ENCODE measurements around the gene B3GNT3.
A peak's percentile ranks its signal among the peaks of the same experiment; 100 is the strongest.
"Not testable (repeated sequence)": the region's sequence is repeated elsewhere in the genome, so short reads cannot be mapped to it uniquely, and the experiment has no call there.

Gene B3GNT3

GRCh38 chr19:17775991-17776803 lies 18.7 kb upstream of the B3GNT3 start:
- DNase-seq (no peak), ATAC-seq (replicated peaks) (peak; percentile 72)
- no peaks in the 10 kb centered on the region for H3K27me3 Mint-ChIP-seq
- H3K9me3 Mint-ChIP-seq, result no peaks in the 10 kb centered on the region
- peaks cover 8 to 19% of the 10 kb centered on the region in 2 donors for H3K4me1 Mint-ChIP-seq (ENCODE audit: low read depth in 2 of 2)
- peaks cover 26% of the 10 kb centered on the region for H3K36me3 Mint-ChIP-seq (ENCODE audit: insufficient read depth)
- H3K4me3 Mint-ChIP-seq, result no peak overlapping the region
- peak overlapping the region; percentile 23 to 60 for H3K27ac Mint-ChIP-seq

GRCh38 chr19:17777840-17778239 lies 17.1 kb upstream of the B3GNT3 start:
- H3K36me3 Mint-ChIP-seq (ENCODE audit: insufficient read depth), result peaks cover 16% of the 10 kb centered on the region
- H3K4me3 Mint-ChIP-seq; ATAC-seq (replicated peaks); H3K27me3 Mint-ChIP-seq; DNase-seq; H3K9me3 Mint-ChIP-seq: not testable (repeated sequence)
- peak overlapping the region in 1 of 2 donors; percentile 57 for H3K27ac Mint-ChIP-seq
- peaks cover 10 to 22% of the 10 kb centered on the region in 2 donors for H3K4me1 Mint-ChIP-seq (ENCODE audit: low read depth in 2 of 2)

DNA sequence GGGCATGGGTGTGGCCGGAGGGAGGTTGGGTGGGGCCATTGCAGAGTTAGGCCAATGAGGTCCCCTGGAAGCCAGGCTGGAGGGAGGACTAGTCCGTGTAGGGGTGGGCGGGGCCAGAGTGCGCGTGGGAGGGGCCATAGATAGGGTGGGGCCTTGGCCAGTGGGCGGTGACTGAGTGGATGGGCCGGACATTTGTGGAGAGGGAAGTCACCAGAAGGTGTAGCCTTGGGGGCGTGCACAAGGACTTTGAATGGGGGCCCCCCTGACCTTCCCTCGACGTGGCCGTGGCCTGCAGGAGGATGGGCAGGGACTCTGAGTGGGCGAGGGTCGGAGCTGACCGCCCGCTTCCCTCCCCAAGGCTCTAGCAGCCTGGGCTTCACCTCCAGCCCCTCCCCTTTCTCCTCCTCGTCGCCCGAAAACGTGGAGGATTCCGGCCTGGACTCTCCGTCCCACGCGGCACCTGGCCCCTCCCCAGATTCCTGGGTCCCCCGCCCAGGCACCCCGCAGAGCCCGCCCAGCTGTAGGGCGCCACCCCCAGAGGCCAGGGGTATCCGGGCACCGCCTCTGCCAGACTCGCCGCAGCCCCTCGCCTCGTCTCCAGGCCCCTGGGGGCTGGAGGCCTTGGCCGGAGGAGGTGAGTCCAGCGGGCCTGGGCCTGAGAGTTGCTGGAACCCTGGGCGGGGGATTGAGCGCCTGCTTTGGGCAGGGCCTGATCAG lies 16.5 kb upstream of the B3GNT3 start:
- peak; percentile 52 for ATAC-seq (replicated peaks)
- Mint-ChIP-seq H3K4me3 (no peak overlapping the region), H3K4me1 (ENCODE audit: low read depth in 2 of 2) (peaks cover 10 to 22% of the 10 kb centered on the region in 2 donors), H3K36me3 (ENCODE audit: insufficient read depth) (peaks cover 22% of the 10 kb centered on the region), H3K27me3 (no peaks in the 10 kb centered on the region), H3K27ac (peak overlapping the region; percentile 39 to 57), H3K9me3 (no peaks in the 10 kb centered on the region)
- DNase-seq, result no peak

DNA sequence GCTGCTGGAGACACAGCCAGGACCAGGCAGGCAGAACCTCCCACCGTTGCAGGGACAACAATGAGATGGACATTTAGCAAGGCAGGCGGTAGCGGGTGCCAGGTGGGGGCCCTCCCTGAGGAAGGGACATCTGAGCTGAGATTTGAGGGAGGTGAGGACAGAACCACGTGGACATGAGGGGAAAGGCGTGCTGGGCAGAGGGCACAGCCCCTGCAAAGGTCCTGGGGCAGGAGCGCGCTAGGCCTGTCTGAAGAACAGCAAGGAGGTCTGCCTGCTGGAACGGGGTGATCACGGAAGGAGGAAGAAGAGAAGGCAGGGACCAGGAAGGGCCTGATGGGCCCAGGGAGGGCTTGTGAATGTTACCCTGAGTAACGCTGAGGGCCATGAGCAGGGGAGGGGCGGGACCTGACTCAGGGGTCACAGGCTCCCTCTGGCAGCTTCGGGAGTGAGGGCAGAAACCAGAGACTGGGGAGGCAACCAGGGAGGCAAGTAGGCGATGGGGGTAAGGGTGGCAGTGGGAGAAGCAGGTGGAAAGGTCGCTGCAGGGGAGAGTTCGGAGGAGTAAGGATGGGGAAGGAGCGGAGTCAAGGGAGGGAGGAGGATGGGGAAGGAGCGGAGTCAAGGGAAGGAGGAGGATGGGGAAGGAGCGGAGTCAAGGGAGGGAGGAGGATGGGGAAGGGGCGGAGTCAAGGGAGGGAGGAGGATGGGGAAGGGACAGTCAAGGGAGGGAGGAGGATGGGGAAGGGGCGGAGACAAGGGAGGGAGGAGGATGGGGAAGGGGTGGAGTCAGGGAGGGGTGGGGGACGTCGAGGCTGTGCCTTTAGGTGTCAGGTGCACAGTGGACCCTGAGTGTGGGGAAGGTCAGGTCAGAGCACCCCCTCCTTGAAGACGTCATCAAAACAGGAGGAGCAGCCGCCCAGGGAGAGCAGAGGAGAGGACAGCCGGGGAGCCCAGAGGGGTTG lies 15.7 kb upstream of the B3GNT3 start:
- Mint-ChIP-seq H3K9me3 (no peaks in the 10 kb centered on the region), H3K27ac (peak overlapping the region; percentile 39 to 65), H3K4me3 (peak overlapping the region in 1 of 2 donors; percentile 5), H3K27me3 (no peaks in the 10 kb centered on the region), H3K36me3 (ENCODE audit: insufficient read depth) (peaks cover 23% of the 10 kb centered on the region), H3K4me1 (ENCODE audit: low read depth in 2 of 2) (peaks cover 15 to 23% of the 10 kb centered on the region in 2 donors)
- ATAC-seq (replicated peaks) (no peak), DNase-seq (no peak)

DNA sequence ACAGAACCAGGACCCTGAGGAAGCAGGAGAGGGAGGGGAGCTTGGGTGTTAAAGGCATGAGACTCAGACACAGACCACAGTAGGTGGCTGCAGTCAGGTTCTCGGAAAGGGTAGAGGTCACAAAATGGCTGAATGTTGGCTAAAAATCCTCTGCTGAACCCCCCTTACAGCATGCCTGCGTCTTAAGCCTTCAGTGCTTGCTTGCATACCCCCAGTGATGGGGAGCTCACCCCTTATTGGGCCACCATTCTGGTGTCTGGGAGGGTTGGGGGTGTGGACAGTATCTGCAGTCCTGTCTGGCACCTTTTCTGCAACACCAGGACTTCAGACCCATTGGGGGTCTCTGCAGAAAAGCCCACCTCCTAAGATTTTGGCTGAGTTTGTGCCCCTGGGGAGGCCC lies 14.2 kb upstream of the B3GNT3 start:
- Mint-ChIP-seq H3K27ac (no peak overlapping the region), H3K4me3 (no peak overlapping the region), H3K4me1 (ENCODE audit: low read depth in 2 of 2) (peaks cover 13 to 24% of the 10 kb centered on the region in 2 donors), H3K9me3 (no peaks in the 10 kb centered on the region), H3K36me3 (ENCODE audit: insufficient read depth) (peaks cover 30% of the 10 kb centered on the region), H3K27me3 (no peaks in the 10 kb centered on the region)
- DNase-seq (no peak), ATAC-seq (replicated peaks) (no peak)

- not testable (repeated sequence) for H3K27me3 Mint-ChIP-seq; H3K9me3 Mint-ChIP-seq; H3K4me3 Mint-ChIP-seq; DNase-seq; ATAC-seq (replicated peaks)
- peak overlapping the region in 1 of 2 donors; percentile 35 for H3K27ac Mint-ChIP-seq
- H3K36me3 Mint-ChIP-seq (ENCODE audit: insufficient read depth), result peaks cover 36% of the 10 kb centered on the region
- H3K4me1 Mint-ChIP-seq (ENCODE audit: low read depth in 2 of 2), result peaks cover 14 to 21% of the 10 kb centered on the region in 2 donors
Measured at GRCh38 chr19:17783721-17784120, 11.2 kb upstream of the B3GNT3 start.

DNA sequence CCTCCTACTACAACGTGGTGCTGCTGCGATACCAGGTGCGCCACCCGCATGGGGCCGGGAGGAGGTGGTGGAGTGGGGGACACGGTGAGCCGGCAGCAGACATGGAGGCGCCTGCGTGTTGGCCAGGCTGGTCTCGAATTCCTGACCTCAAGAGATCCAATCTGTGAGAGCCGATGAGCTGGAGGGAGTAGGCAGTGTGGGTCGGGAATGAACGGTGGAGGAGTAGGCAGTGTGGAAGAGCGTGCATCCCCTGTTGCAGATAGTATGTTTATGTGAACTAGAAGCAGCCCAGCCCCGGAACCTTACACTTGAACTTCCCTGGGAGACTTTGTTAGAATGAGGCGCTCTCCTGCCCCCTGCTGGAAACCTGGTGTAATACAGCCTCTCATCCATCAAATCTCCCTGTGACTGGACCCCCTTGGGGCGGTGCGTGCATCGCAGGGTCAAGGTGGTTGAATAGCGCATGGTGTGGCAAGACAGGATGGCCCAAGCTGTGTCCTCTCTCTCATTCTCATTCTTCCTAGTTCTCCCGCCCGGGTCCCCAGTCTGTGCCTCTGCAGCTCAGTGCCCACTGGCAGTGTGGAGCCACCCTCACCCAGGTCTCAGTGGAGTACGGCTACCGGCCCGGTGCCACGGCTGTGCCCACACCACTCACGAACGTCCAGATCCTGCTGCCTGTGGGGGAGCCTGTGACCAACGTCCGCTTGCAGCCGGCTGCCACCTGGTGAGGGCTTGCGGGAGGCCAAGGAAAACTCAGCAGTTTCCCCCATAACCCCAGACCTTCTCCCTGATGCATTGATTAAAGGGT lies 10.5 kb upstream of the B3GNT3 start:
- H3K4me3 Mint-ChIP-seq, result no peak overlapping the region
- DNase-seq (peak; percentile 67 to 73 (median 70)), ATAC-seq (replicated peaks) (peak; percentile 74)
- no peaks in the 10 kb centered on the region for H3K27me3 Mint-ChIP-seq
- H3K4me1 Mint-ChIP-seq (ENCODE audit: low read depth in 2 of 2), result peaks cover 17 to 19% of the 10 kb centered on the region in 2 donors
- peaks cover 36% of the 10 kb centered on the region for H3K36me3 Mint-ChIP-seq (ENCODE audit: insufficient read depth)
- no peaks in the 10 kb centered on the region for H3K9me3 Mint-ChIP-seq
- peak overlapping the region; percentile 35 for H3K27ac Mint-ChIP-seq

GRCh38 chr19:17787274-17787913 lies 7.5 kb upstream of the B3GNT3 start:
- Mint-ChIP-seq H3K36me3 (ENCODE audit: insufficient read depth) (peaks cover 31% of the 10 kb centered on the region), H3K4me3 (no peak overlapping the region), H3K4me1 (ENCODE audit: low read depth in 2 of 2) (peaks cover 24 to 35% of the 10 kb centered on the region in 2 donors), H3K27ac (no peak overlapping the region), H3K9me3 (no peaks in the 10 kb centered on the region), H3K27me3 (no peaks in the 10 kb centered on the region)
- ATAC-seq (replicated peaks), result no peak
- no peak for DNase-seq

- peaks cover 23% of the 10 kb centered on the region for H3K36me3 Mint-ChIP-seq (ENCODE audit: insufficient read depth)
- no peak overlapping the region for H3K4me3 Mint-ChIP-seq
- peaks cover 0 to 1% of the 10 kb centered on the region in 2 donors for H3K27me3 Mint-ChIP-seq
- no peaks in the 10 kb centered on the region for H3K9me3 Mint-ChIP-seq
- ATAC-seq (replicated peaks) (no peak), DNase-seq (no peak)
- H3K27ac Mint-ChIP-seq, result peak overlapping the region; percentile 73 to 92
- H3K4me1 Mint-ChIP-seq (ENCODE audit: low read depth in 2 of 2), result peaks cover 22 to 35% of the 10 kb centered on the region in 2 donors
Measured at GRCh38 chr19:17788632-17789031, 6.3 kb upstream of the B3GNT3 start.

DNA sequence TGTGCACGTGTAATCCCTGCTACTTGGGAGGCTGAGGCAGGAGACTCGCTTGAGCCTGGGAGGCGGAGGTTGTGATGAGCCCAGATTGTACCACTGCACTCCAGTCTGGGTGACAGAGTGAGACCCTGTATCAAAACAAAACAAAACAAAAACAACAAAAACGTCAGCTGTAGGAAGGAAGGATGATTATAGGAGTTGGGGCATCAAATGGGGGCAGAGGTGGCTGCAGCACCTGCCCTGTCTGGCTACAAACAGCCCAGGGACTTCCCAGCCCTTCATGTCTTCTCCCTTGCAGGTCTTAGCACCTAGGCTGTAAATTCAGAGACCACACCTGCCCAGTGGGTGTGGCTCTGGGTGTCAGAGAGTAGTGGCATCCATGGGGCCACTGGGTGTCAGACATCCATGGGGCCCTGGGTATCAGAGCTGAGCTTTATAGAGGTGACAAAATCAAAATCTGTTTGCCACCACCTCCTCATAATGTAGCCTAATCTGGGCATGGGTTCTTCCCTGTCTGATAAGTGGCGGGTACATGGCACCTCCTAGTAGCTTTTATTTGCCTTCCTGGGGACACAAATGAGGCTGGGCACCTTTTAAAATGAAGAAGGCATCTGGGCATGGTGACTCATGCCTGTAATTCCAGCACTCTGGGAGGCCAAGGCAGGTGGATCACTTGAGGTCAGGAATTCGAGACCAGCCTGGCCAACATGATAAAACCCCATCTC lies 4.7 kb upstream of the B3GNT3 start:
- Mint-ChIP-seq H3K27ac (peak overlapping the region; percentile 38 to 92), H3K9me3 (no peaks in the 10 kb centered on the region), H3K4me1 (ENCODE audit: low read depth in 2 of 2) (peaks cover 25 to 32% of the 10 kb centered on the region in 2 donors), H3K36me3 (ENCODE audit: insufficient read depth) (peaks cover 13% of the 10 kb centered on the region), H3K27me3 (peaks cover 0 to 17% of the 10 kb centered on the region in 2 donors), H3K4me3 (no peak overlapping the region)
- ATAC-seq (replicated peaks), result peak; percentile 79
- no peak for DNase-seq

DNA sequence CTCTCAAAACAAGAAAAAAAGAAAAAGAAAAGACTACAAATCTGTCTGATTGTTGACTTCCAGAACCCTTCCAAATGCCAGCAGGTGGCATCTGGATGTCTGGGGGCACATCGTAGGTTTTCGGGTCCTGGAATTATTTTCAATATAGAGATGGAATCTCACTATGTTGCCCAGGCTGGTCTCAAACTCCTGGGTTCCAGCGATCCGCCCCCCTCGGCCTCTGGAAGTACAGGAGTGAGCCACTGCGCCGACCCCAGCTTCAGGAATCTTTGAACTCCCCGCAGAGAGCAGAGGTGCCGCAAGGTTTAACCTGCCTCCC lies 567 bp upstream of the B3GNT3 start:
- no peak for ATAC-seq (replicated peaks)
- Mint-ChIP-seq H3K4me1 (ENCODE audit: low read depth in 2 of 2) (peaks cover 22 to 31% of the 10 kb centered on the region in 2 donors), H3K36me3 (ENCODE audit: insufficient read depth) (no peaks in the 10 kb centered on the region), H3K27ac (no peak overlapping the region), H3K27me3 (peaks cover 0 to 25% of the 10 kb centered on the region in 2 donors), H3K9me3 (no peaks in the 10 kb centered on the region), H3K4me3 (peak overlapping the region; percentile 38 to 59)
- no peak for DNase-seq

DNA sequence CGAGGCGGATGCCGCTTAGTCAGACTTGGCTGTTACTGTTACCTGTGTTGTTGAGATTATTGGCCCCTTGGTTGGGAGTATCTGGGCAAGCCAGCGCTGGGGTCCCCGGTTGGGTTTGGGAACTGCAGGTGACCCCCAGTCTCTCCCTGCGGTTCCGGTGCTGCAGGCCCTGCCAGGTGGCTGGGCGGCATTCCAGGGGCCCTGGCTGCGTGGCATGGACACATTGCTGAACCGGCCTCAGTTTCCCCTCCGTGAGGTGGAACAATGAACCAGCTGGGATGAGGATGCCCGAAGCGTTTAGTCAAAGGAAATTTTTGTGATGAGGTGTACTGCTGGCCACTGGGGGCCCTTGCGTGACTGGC lies 538 bp downstream of the B3GNT3 start:
- H3K27me3 Mint-ChIP-seq, result peaks cover 0 to 25% of the 10 kb centered on the region in 2 donors
- no peaks in the 10 kb centered on the region for H3K9me3 Mint-ChIP-seq
- peak overlapping the region in 1 of 2 donors; percentile 8 for H3K27ac Mint-ChIP-seq
- no peak for DNase-seq
- no peak for ATAC-seq (replicated peaks)
- H3K4me1 Mint-ChIP-seq (ENCODE audit: low read depth in 2 of 2), result peaks cover 16 to 23% of the 10 kb centered on the region in 2 donors
- peak overlapping the region in 1 of 2 donors; percentile 59 for H3K4me3 Mint-ChIP-seq
- no peaks in the 10 kb centered on the region for H3K36me3 Mint-ChIP-seq (ENCODE audit: insufficient read depth)

Data from effector memory CD8-positive, alpha-beta T cell (primary cell).